GM12878 (cell line): ENCODE results near the gene REXO1. TPM values are rescaled to one million over a fixed set of nuclear protein-coding genes. Genes with fewer than 3 reads are reported as not detected.

Experiments used
- ATAC-seq: fragments of 200-7000 bp; cut with Tn5 transposase; 3 replicates; pipeline ENCODE4 v1.9.1; 2020; ENCODE audit warnings: mild to moderate bottlenecking, moderate library complexity
- BruUV-seq: library from RNA; stranded (reverse); fragments of 400-500 nt; replicated peaks from 2 replicates; lab custom pipeline; 2021; lab: Mats Ljungman, UMichigan
- CTCF ChIA-PET: fragments of 300-600 bp; sonication (Branson Sonifier 250); formaldehyde crosslinking; extraction: SDS; loops from one replicate; lab custom pipeline; 2021; ENCODE audit warnings: inconsistent platforms; lab: Yijun Ruan, JAX
- POLR2A ChIA-PET: fragments of 350-600 bp; formaldehyde crosslinking; extraction: SDS; loops from one replicate; lab custom pipeline; 2021; ENCODE audit warnings: inconsistent platforms; lab: Charles Lee
- RAD21 ChIA-PET: fragments of 300-600 bp; sonication (Branson Sonifier 250); formaldehyde crosslinking; loops from one replicate; lab custom pipeline; 2023; ENCODE audit warnings: antibody characterized with exemption; ENCODE audit not compliant: unreplicated experiment; lab: Charles Lee
- SMC1A ChIA-PET: fragments of 300-600 bp; sonication (Branson Sonifier 250); formaldehyde crosslinking; loops from one replicate; lab custom pipeline; 2023; ENCODE audit not compliant: unreplicated experiment, uncharacterized antibody; lab: Charles Lee
- DNase-seq: peaks from one replicate; pipeline ENCODE4 v3.0.0-alpha.2; 2011; ENCODE audit warnings: low read depth, low spot score
- FAIRE-seq: peaks from 3 replicates; lab custom pipeline; 2011; peaks lifted over from hg19 to GRCh38; lab: Jason Lieb, UNC
- H2AFZ ChIP-seq: 2 replicates; pipeline ENCODE4 v1.6.0; 2011; ENCODE audit warnings: low read depth, low read length, control low read depth; ENCODE audit not compliant: control insufficient read depth
- H3K27ac ChIP-seq: 2 replicates; pipeline ENCODE4 v1.5.1; 2011; ENCODE audit warnings: control low read depth; ENCODE audit not compliant: control insufficient read depth, insufficient read depth
- H3K27me3 ChIP-seq, 2 experiments: replicated peaks in 1 of 2; 2 replicates each; pipeline versions ENCODE4 v1.6.0 to v1.6.1; 2011; ENCODE audit warnings: low read length in 1 of 2; ENCODE audit not compliant: control insufficient read depth in 2 of 2, insufficient read depth in 2 of 2
- H3K36me3 ChIP-seq, 2 experiments: 2 replicates each; pipeline ENCODE4 v1.5.1; 2011; ENCODE audit warnings: low read length in 1 of 2; ENCODE audit not compliant: control insufficient read depth in 2 of 2, insufficient read depth in 2 of 2
- H3K4me1 ChIP-seq: 2 replicates; pipeline ENCODE4 v1.6.1; 2011; ENCODE audit warnings: mild to moderate bottlenecking, low read length, moderate library complexity, mixed read lengths; ENCODE audit not compliant: control insufficient read depth, insufficient read depth
- H3K4me2 ChIP-seq: 2 replicates; pipeline ENCODE4 v1.6.0; 2011; ENCODE audit warnings: control low read depth; ENCODE audit not compliant: control insufficient read depth, insufficient read depth
- H3K4me3 ChIP-seq: fragments of 200-600 bp; sonication (generic); 2 replicates; pipeline ENCODE4 v1.5.1; 2016
- H3K79me2 ChIP-seq: 2 replicates; pipeline ENCODE4 v1.6.0; 2011; ENCODE audit warnings: low read length; ENCODE audit not compliant: control insufficient read depth, insufficient read depth
- H3K9ac ChIP-seq: 2 replicates; pipeline ENCODE4 v1.8.0; 2011; ENCODE audit warnings: low read length, control low read depth, mixed read lengths; ENCODE audit not compliant: control insufficient read depth, insufficient read depth
- H3K9me3 ChIP-seq: replicated peaks from 3 replicates; pipeline ENCODE4 v1.5.1; 2011; ENCODE audit warnings: mild to moderate bottlenecking, low read length; ENCODE audit not compliant: control insufficient read depth, insufficient read depth
- H4K20me1 ChIP-seq: 2 replicates; pipeline ENCODE4 v1.6.0; 2011; ENCODE audit not compliant: control insufficient read depth, insufficient read depth
- DPF2 ChIP-seq: fragments of 450-650 bp; IDR thresholded peaks from 2 replicates; pipeline ENCODE4 v1.6.1; 2017; ENCODE audit warnings: mild to moderate bottlenecking
- EGR1 ChIP-seq, 2 experiments: IDR thresholded peaks; 1 replicate in 1 of 2; 2 replicates in 1 of 2; pipeline ENCODE4 v1.6.1; 2011 to 2012; ENCODE audit warnings: low read depth in 2 of 2, low read length in 2 of 2, borderline replicate concordance in 1 of 2, mild to moderate bottlenecking in 1 of 2, moderate library complexity in 1 of 2
- ETV6 ChIP-seq, 2 experiments: fragments of 450-650 bp in 1 of 2; IDR thresholded peaks in 1 of 2; conservative IDR thresholded peaks in 1 of 2; 2 replicates each; pipeline ENCODE4 v1.6.1; 2014; ENCODE audit warnings: antibody characterized with exemption in 1 of 2, borderline replicate concordance in 1 of 2, low read depth in 1 of 2, mild to moderate bottlenecking in 1 of 2, moderate library complexity in 1 of 2
- HCFC1 ChIP-seq: fragments of 150-350 bp; IDR thresholded peaks from 2 replicates; pipeline ENCODE4 v1.6.1; 2014; ENCODE audit warnings: low read length
- MEF2A ChIP-seq: IDR thresholded peaks from 2 replicates; pipeline ENCODE4 v1.6.1; 2011; ENCODE audit warnings: low read depth, mild to moderate bottlenecking, low read length, moderate library complexity; ENCODE audit not compliant: insufficient read depth
- NFYB ChIP-seq: IDR thresholded peaks from 2 replicates; pipeline ENCODE4 v1.6.1; 2011; ENCODE audit warnings: low read depth, mild to moderate bottlenecking, low read length, improper control_type of control experiment, moderate library complexity; ENCODE audit not compliant: insufficient read depth
- NR2F1 ChIP-seq: fragments of 450-650 bp; conservative IDR thresholded peaks from 2 replicates; pipeline ENCODE4 v1.6.1; 2017; ENCODE audit warnings: mild to moderate bottlenecking
- POU2F2 ChIP-seq: IDR thresholded peaks from 3 replicates; pipeline ENCODE4 v1.6.1; 2011; ENCODE audit warnings: low read depth, mild to moderate bottlenecking, low read length, borderline replicate concordance
- RAD51 ChIP-seq: fragments of 450-650 bp; IDR thresholded peaks from 2 replicates; pipeline ENCODE4 v1.6.1; 2016; ENCODE audit warnings: moderate library complexity, mild to moderate bottlenecking, inconsistent platforms
- RELA ChIP-seq: fragments of 450-650 bp; IDR thresholded peaks from 2 replicates; pipeline ENCODE4 v1.8.0; 2014; ENCODE audit warnings: borderline replicate concordance; ENCODE audit not compliant: partially characterized antibody
- SMAD1 ChIP-seq: fragments of 450-650 bp; IDR thresholded peaks from 2 replicates; pipeline ENCODE4 v1.6.1; 2018; ENCODE audit warnings: mild to moderate bottlenecking, low read depth; ENCODE audit not compliant: partially characterized antibody
- SP1 ChIP-seq: IDR thresholded peaks from one replicate; pipeline ENCODE4 v1.6.1; 2011; ENCODE audit warnings: low read depth, low read length
- TCF12 ChIP-seq: IDR thresholded peaks from 2 replicates; pipeline ENCODE4 v1.6.1; 2011; ENCODE audit warnings: low read depth, mild to moderate bottlenecking, low read length
- TCF3 ChIP-seq: IDR thresholded peaks from 2 replicates; pipeline ENCODE4 v1.6.1; 2012; ENCODE audit warnings: low read depth, mild to moderate bottlenecking, low read length, borderline replicate concordance; ENCODE audit not compliant: insufficient read depth
- ZBED1 ChIP-seq: IDR thresholded peaks from 2 replicates; pipeline ENCODE4 v1.6.1; 2016; ENCODE audit warnings: borderline replicate concordance
- ZNF207 ChIP-seq: fragments of 450-650 bp; IDR thresholded peaks from 2 replicates; pipeline ENCODE4 v1.6.1; 2014; ENCODE audit warnings: antibody characterized with exemption, mild to moderate bottlenecking, borderline replicate concordance
- WGBS: methylation state at CpG from one replicate; pipeline ENCODE4 v1.1.6; 2016; ENCODE audit warnings: low lambda C conversion rate; ENCODE audit not compliant: insufficient replicate concordance, insufficient coverage; ENCODE audit errors: missing lambda C conversion rate; 5-methylcytosine and 5-hydroxymethylcytosine counted together
- in situ Hi-C: fragments of 300-500 bp; cut with MboI; formaldehyde crosslinking; loops from 9 replicates; pipeline ENCODE4 v1.14.3; 2018; ENCODE audit warnings: mixed read lengths
- intact Hi-C: fragments of 100-400 bp; cut with micrococcal nuclease; formaldehyde crosslinking; loops from one replicate; pipeline ENCODE4 v1.14.2; 2022; ENCODE audit not compliant: unreplicated experiment
- polyA plus RNA-seq, 11 experiments: library from polyadenylated mRNA; depleted of rRNA in 4 of 11; unstranded in 6 of 11; stranded (reverse) in 5 of 11; fragments of >200 nt; fragmentation: Nextera tagmentation in 4 of 11; fragmentation: Illumina TruSeq in 1 of 11; extraction: Ambion mirVana in 4 of 11; extraction: Trizol in 1 of 11; gene quantifications; 1 replicate in 1 of 11; 2 replicates in 10 of 11; pipeline versions ENCODE4 v1.2.1 to v1.2.3, GENCODE V29; 2011 to 2016; ENCODE audit warnings: inconsistent platforms in 2 of 11, missing spikeins in 2 of 11, low read depth in 1 of 11
- total RNA-seq, 4 experiments: library from RNA; depleted of rRNA in 3 of 4; stranded (reverse); fragments of >200 nt in 3 of 4; fragmentation: Illumina TruSeq in 1 of 4; extraction: Trizol in 1 of 4; gene quantifications; 2 replicates each; pipeline versions ENCODE4 v1.2.1 to v1.2.3, GENCODE V29; 2013 to 2021
- TF ChIP-seq, protein P1 (sequence below): fragments of 450-650 bp; IDR thresholded peaks from 2 replicates; pipeline ENCODE4 v1.6.1; 2017; ENCODE audit warnings: low read depth, mild to moderate bottlenecking, moderate library complexity
- TF ChIP-seq, protein P2 (sequence below): IDR thresholded peaks from 2 replicates; pipeline ENCODE4 v1.6.1; 2011; ENCODE audit warnings: low read depth, mild to moderate bottlenecking, low read length, moderate library complexity, borderline replicate concordance; ENCODE audit errors: extremely low read depth

The REXO1 gene
- total and polyA plus RNA-seq, 10 of the 15 experiments (the other 5 are each of a cell fraction or from before 2014, with no cell fraction given), result 0.03 to 45.2 (median 8.4) TPM

DNA sequence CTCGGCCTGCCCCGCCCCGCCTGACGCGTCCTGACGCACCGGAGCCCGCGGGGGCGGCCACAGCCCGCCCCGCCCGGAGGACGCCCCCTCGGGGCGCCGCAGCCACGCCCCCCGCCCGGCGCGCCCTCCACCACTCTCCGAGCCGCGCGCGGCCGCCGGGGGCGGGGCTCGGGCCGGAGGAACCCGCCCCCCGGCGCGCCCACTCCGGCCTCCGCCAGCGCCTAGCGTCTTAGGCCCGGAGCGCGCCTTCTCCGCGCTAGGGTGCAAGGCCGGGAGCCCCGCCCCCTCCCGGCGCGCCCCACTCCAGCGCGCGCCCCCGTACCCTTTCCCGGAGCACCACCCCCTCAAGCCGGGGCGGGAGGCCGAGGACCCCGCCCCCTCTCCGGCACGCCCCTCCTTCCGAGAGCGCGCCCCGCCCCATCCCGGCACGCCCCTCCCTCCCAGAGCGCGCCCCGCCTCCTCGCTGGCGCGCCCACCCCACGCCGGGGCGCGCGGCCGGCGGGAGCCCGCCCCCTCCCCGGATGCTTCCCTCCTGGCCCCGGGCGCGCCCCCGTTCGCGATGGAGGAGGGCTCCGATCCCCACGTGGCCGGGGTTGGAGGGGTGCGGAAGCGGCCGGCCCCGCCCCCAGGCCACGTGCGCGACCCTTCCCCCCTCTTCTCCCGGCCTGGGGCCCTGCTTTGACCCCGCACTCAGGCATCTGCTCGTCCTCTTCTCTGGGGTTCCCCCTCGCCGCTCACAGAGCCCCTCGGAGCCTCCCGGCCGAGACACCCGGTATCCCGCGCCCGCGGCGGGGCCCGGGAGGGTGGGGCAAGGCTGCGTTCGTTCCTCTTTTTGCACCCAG, 15.6 kb upstream of the REXO1 start:
- Histone ChIP-seq H3K4me3 (peak overlapping the region; percentile 93), H3K27me3 (no peaks in the 10 kb centered on the region), H3K79me2 (peaks cover 45% of the 10 kb centered on the region), H3K36me3 (no peaks in the 10 kb centered on the region), H3K9ac (peak overlapping the region; percentile 96), H3K4me1 (peaks cover 8% of the 10 kb centered on the region), H3K27ac (peak overlapping the region; percentile 95), H2AFZ (peak overlapping the region; percentile 77), H3K4me2 (peak overlapping the region; percentile 81), H4K20me1 (peaks cover 7% of the 10 kb centered on the region; the same call in 1 of the 2 replicates), H3K9me3 (no peaks in the 10 kb centered on the region)
- ChIA-PET POLR2A (interaction anchor here (0.6 to 2.0 kb wide), 9 partner anchors 11 to 407 kb away, joined by 3 to 11 read pairs (median 4); partner anchors contain the start of genes ABHD17A and MOB3A), RAD21 (interaction anchor here (0.6 to 1.5 kb wide), 14 partner anchors 11 to 288 kb away, joined by 3 to 16 read pairs (median 4); partner anchors contain the start of gene AP3D1), SMC1A (interaction anchor here (1.0 to 2.5 kb wide), 3 partner anchors 11 to 40 kb away, joined by 4 to 9 read pairs (median 6); no protein-coding TSS in a partner anchor), CTCF (interaction anchor here (0.7 to 1.6 kb wide), 13 partner anchors 12 to 220 kb away, joined by 3 to 19 read pairs (median 4); partner anchors contain the start of genes ABHD17A and REXO1)
- FAIRE-seq (peak; percentile 79), ATAC-seq (peak; percentile 78), DNase-seq (peak; percentile 45)
- intact Hi-C loops (loop anchor here (1.0 to 2.0 kb wide), 2 partner anchors 41 to 65 kb away; partner anchors contain the start of genes ADAT3 and SCAMP4), in situ Hi-C loops (loop anchor here (25.0 kb wide), 1 partner anchor 1498 kb away; the partner anchor contains the start of gene NFIC)
- WGBS, result under 1% methylated on average over 30 of the region's 115 CpGs
- BruUV-seq, result no TSS peak
- TF ChIP-seq RELA (peak; percentile 42), TCF12 (peak; percentile 64; the same call in 1 of the 2 replicates), ZBED1 (no peak), NFYB (no peak), TCF3 (0 out of 2 replicates have a peak, but pooled peaks have one; percentile 26), SMAD1 (no peak), MEF2A (no peak), POU2F2 (peak; percentile 51; the same call in 1 of the 3 replicates), DPF2 (0 out of 2 replicates have a peak, but pooled peaks have one; percentile 63), HCFC1 (0 out of 2 replicates have a peak, but pooled peaks have one; percentile 23), RAD51 (peak; percentile 89), ETV6 (conservative IDR thresholded peaks at IDR 0.05 in 1 of 2, IDR thresholded peaks at IDR 0.05 in 1 of 2; ENCODE audit: borderline replicate concordance in 1 of 2, low read depth in 1 of 2) (no peak), SP1 (peak; percentile 67), ZNF207 (peak; percentile 32; the same call in 1 of the 2 replicates), NR2F1 (peak; percentile 75; the same call in 1 of the 2 replicates), EGR1 (IDR thresholded peaks at IDR 0.05; ENCODE audit: borderline replicate concordance in 1 of 2, low read depth in 2 of 2, low read length in 2 of 2) (peak in 1 of 2 experiments; percentile 95; a peak in 2 of 3 replicates)
- TF ChIP-seq, protein P1, sequence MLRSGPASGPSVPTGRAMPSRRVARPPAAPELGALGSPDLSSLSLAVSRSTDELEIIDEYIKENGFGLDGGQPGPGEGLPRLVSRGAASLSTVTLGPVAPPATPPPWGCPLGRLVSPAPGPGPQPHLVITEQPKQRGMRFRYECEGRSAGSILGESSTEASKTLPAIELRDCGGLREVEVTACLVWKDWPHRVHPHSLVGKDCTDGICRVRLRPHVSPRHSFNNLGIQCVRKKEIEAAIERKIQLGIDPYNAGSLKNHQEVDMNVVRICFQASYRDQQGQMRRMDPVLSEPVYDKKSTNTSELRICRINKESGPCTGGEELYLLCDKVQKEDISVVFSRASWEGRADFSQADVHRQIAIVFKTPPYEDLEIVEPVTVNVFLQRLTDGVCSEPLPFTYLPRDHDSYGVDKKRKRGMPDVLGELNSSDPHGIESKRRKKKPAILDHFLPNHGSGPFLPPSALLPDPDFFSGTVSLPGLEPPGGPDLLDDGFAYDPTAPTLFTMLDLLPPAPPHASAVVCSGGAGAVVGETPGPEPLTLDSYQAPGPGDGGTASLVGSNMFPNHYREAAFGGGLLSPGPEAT, result peak; percentile 45; the same call in 1 of the 2 replicates
- TF ChIP-seq, protein P2, sequence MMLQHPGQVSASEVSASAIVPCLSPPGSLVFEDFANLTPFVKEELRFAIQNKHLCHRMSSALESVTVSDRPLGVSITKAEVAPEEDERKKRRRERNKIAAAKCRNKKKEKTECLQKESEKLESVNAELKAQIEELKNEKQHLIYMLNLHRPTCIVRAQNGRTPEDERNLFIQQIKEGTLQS, result peak; percentile 55; the same call in 1 of the 2 replicates
